SKM-1 (cell line): ENCODE data around the gene SART3.
A peak's percentile ranks its signal among the peaks of the same experiment; 100 is the strongest.
"Not testable (repeated sequence)": the region's sequence is repeated elsewhere in the genome, so short reads cannot be mapped to it uniquely, and the experiment has no call there.

Source experiments
- DNase-seq: peaks from one replicate; lab custom pipeline; 2025; ENCODE audit not compliant: unreplicated experiment; lab: John Stamatoyannopoulos, UW

Gene SART3

DNA sequence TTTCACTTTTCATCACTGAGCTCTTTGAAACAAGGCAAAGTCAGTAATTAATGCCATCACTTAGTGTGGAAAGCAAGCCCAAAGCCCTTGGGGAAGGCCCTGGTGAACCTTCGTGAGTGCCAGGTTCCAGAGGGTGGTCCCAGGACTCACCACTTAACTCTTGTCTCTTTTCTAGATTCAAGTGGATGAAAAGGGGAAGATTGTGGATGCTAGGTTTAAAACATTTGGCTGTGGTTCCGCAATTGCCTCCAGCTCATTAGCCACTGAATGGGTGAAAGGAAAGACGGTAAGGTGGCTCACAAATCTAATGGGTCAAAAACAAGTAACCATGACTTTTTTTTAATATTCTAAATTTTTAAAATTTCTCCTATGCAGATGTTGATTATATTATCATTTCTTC, 4.2 kb upstream of the SART3 start:
- DNase-seq: no peak

- no peak for DNase-seq
These were observed 3.8 kb upstream of the SART3 start for GRCh38 chr12:108564724-108565123.

DNA sequence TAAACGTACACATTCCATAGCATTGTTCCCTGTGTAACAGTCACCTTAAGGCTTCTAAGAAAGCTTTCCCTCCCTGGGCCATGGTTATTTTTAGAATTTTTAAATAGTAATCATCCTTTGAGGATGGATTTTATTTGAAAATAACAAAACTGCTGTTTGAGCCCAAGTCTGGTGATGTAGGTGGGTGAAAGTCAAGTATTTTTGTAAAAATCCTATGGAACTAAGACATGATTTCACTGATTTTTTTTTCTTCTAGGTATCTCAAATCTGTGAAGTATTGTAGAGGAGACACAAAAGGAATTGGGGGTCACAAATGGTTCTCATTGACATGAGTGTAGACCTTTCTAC, 2.8 kb upstream of the SART3 start:
- no peak for DNase-seq

GRCh38 chr12:108563136-108563803, 2.3 kb upstream of the SART3 start:
- peak; percentile 21 for DNase-seq

GRCh38 chr12:108562348-108563135, 1.6 kb upstream of the SART3 start, which contains the start of gene ISCU:
Gene ISCU (plus strand): TSS chr12:108562596. CDS start chr12:108562623, 27 bp downstream.
- DNase-seq: peak; percentile 50

- DNase-seq: no peak
These were observed 927 bp upstream of the SART3 start for GRCh38 chr12:108561852-108562347.

GRCh38 chr12:108560321-108560721, 652 bp downstream of the SART3 start:
- DNase-seq: no peak

GRCh38 chr12:108559748-108560147, 1.2 kb downstream of the SART3 start:
- no peak for DNase-seq

GRCh38 chr12:108559007-108559655, 1.8 kb downstream of the SART3 start:
- DNase-seq: no peak

GRCh38 chr12:108555383-108555782, 5.6 kb downstream of the SART3 start:
- DNase-seq: not testable (repeated sequence)

DNA sequence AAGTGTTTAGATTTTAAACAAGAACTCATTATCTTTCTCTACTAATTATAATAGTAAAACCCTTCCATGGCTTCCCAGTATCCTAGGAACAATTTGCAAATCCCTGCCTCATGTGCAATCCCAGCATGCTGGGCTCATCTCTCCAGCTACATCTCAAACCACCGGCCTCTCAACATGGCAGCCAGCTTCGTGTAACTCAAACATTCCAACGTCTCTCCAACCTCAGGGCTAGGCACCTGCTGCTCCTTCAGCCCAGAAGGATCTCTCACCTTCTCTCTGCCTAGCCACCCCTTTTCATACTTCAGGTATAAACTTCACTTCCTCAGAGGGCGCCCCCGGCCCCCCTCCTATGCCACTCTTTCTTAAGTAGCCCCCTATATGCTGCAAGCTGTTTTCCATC, 7.2 kb downstream of the SART3 start:
- no peak for DNase-seq

- no peak for DNase-seq
These were observed 9.4 kb downstream of the SART3 start for GRCh38 chr12:108551535-108551934.

DNA sequence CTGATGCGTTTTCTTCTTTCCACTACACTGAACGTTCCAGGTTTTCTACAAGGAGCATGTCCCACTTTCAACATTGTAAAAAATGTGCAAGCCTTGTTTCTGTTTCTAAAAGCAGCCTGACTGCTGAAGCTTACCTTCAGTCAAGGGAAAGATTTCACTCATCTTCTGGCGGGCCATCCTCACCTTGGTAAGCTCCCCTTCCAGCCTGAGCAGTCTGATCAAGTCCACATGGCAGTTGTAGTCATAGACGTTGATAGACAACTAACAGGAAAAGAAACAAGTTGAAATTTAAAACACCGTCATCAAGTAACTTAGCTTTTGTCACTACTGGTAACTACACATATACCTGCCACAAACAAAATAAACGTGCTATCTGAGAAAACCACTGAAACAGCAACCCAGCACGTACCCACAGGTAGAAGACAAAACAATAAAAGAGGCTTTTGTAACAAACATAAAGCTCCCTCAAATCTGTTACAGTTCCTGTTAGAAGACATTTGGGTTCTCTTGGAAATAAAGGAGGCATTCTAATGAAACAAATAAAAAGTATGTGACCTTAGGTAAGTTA, 11.9 kb downstream of the SART3 start:
- no peak for DNase-seq

DNA sequence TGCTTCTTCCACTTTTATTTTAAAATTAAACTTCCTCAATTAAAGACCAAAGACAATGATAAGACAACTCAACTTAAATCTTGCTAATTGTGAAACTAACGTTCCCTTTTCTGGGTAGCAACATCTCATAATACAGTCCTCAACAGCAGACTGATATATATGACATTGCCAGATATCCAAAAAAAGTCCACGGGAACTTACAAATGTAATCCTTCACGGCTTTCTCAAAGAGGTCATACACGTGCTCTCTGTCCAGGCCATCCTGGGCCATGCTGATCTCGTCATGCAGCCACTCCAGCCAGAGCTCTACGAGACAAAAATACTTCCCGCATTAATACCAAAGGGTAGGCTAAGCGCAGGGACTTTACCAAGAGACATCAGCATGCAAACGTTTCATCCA, 13.3 kb downstream of the SART3 start:
- DNase-seq: no peak

DNA sequence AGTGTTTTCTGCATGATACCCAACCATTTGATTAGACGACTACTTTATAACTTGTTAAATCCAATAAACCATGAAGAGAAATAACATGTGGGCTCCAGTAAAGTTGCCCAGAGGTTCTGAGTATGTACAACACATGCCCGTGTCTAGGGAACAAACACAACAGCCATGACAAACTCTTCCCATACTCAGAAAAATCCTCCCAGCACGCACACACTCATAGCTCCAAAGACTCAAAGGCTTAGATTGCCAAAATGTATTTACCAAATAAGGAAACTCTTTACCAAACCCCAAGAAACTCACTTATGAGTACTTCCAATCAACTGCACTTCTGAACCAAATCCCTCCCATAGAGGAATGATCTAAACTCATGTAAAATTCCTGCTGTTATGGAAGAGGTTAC, 17.3 kb downstream of the SART3 start:
- DNase-seq: no peak

DNA sequence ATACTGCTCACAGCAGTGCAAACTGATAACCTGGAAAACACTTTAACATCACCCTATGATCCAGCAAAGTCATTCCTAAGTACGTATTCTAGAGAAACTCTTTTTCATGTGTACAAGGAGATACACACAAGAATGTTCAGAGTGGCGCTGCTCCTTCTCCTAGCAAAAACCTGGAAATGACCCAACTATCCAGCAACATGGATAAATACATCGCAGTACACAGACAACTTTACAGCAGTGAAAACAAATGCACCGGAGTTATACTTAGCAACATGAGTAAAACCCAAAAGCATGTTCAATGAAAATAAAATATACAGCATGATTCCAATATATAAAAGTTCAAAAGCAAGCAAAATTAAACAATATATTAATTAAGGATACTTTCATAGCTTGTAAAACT, 18.7 kb downstream of the SART3 start:
- DNase-seq: no peak

GRCh38 chr12:108538616-108539195, 22.3 kb downstream of the SART3 start:
- DNase-seq: no peak

GRCh38 chr12:108538146-108538545, 22.8 kb downstream of the SART3 start:
- no peak for DNase-seq

DNA sequence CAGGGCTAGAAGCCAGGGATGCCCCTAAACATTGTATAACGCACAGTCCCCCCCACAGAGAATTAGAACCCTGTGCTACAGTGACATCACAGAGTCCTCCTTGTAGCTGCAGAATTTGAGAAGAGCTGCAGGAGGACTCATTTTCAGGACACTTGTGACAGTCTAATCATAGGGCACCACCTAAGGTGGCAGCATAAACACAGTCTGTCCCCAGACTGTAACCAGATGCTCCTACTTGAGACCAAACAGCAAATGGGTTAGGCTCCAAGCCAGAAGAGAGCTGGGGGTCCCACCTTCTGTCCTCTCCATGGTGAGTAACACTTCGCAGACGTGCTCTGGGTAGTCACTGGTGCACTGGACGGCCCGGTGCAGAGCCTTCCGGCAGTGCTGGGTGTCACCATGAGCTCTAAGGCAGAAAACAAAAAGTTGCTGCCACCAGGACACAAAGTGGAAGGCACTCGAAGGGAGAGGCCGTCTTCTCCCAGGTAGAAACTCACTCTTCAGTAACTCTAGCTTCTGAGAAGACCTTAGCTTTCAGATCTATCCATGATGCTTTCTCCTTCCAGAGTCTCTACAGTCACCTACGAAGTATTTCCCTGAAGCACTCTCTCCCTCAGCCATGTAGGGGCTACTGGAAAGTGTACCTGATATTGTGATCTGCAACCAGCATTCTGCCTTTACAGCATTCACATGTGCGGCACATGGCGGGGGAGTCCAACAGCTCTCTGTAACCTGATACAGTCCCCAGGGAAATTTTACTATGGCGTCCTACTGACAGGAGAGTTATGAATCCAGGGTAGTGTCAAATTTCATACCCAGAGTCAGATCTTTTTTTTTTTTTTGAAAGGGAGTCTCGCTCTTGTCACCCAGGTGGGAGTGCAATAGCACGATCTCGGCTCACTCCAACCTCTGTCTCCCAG, 28.8 kb downstream of the SART3 start:
- no peak for DNase-seq

DNA sequence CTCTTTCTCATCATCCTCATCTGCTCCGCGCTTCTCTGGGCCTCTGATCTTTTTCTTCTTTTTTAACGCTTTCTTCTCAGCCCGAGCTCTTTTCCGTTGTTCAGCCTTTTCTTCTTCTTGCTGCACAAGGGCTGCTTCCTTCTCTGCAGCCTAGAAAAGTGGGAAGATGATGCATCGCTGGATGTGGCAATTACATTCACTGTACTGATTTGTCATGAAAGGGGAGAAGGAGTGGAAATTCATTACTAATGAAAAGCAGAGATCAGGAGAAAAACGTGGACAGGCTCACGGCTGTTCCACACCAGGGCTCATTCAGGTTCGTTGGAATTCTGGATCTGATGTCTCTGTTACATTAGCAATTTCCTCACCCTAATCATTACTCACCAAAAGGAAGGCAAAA, 30.8 kb downstream of the SART3 start:
- DNase-seq: no peak
